ENCODE measurements around the gene SRCIN1. TPM values are rescaled to one million over a fixed set of nuclear protein-coding genes. Genes with fewer than 3 reads are reported as not detected.
"Not testable (repeated sequence)": the region's sequence is repeated elsewhere in the genome, so short reads cannot be mapped to it uniquely, and the experiment has no call there.

The SRCIN1 gene
- total RNA-seq (ENCODE audit: insufficient read depth, low replicate concordance) = 2.4 TPM

DNA sequence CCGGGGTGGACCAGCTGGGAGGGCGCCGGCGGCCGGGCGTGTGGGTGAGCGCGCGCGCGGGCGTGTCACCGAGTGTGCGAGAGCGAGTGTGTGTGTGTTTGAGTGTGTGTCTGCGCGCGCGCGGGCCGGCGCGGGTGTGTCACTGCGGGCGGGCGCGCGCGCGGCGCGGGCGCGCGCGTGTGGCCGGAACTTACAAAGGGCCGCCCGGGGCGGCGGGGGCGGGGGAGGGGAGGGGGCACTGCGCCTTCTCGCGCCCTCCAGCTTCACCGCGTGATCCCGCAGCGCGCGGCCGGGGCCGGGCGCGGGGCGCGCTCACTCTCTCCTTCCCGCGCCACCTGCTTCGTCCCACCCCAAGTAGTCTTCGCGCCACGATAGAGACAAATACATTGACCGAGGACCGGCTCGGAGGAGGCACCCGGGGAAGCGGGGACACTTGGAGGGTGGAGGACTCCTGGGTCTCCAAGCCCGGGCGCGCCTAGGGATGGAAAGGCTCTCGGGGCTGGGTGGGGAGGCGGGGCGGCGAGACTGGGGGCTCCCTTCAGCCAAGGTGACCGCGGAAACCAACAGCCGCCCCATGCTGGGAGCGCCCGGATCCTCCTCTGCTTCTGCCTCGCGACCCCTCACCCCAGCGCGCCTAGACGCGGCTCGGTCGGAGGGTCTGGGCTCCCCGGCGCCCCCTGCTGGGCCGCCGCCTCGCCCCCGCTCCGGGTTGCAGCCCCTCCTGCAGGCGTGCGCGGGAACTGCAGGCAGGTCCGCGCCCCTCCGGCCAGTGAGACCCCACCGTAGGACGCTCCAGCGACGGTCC is at the start of gene SRCIN1:
Gene SRCIN1, minus strand, starts transcription at position 112 of the 805 bp plus-strand sequence. CDS start 247 bp downstream, outside the sequence.
- no peak for DNase-seq (ENCODE audit: low spot score)

DNA sequence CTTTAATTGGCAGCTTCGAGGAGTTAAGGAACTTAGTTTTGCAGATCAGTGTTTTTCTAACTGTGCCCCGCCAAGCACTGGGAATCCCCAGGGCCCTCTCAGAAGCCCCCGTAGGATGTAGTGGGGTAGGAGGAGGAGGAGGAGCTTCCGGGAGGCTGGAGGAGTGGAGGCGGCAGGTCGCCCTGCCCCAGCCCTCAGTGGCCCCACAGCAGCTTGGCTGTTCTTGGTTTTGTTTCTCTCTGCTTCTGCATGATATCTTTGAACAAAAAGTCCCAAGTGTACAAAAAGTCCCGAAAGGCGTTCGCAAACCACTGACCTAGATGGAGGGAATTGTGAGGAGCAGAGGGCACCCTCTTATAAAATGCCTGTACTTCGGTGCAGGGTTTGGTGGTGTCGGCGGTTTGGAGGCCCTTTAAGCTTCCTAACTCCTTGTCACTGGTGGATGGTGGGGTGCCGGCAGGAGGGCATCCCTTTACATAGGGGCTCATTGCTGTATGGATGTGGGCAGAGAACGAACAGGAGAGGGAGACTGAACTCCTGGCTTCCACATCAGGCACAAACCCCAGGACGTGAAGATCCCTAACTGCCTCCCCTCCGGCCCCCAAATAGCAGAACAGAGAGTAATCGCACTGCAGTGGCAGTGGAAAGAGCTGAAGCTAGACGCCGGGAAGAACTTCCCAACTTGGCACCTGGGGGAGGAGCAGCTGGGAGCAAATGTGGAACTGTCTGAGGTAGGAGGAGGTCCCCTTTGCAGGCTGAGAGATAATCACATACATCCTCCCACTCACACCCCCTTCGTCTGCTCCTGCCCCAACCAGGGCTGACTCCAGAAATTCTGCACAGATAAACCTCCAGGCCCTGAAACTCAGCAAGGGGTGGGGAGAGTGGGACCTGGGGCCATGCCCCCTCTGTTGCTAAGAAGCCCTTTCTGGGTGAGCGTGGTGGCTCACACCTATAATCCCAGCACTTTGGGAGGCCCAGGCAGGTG is 49.0 kb upstream of the SRCIN1 start:
- DNase-seq (ENCODE audit: low spot score) = no peak

GRCh38 chr17:38653679-38654078 is 47.9 kb upstream of the SRCIN1 start:
- DNase-seq (ENCODE audit: low spot score) = no peak

GRCh38 chr17:38653230-38653629 is 47.5 kb upstream of the SRCIN1 start:
- no peak for DNase-seq (ENCODE audit: low spot score)

DNA sequence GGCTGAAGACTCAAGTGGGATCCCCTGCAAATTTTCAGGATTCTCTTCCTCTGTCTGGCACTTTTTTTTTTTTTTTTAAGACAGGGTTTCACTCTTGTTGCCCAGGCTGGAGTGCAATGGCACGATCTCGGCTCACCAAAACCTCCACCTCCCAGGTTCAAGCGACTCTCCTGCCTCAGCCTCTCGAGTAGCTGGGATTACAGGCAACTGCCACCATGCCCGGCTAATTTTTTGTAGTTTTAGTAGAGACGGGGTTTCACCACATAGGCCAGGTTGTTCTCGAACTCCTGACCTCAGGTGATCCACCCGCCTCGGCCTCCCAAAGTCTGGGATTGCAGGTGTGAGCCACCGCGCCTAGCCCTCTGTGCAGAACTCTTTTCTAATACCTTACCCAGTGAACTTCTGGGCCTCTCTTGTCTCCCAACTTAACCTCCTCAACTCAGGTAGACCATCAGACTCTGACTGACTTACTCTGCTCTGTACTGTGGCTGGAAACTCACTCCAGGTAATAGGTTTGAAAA is 45.0 kb upstream of the SRCIN1 start:
- DNase-seq (ENCODE audit: low spot score) = not testable (repeated sequence)

DNA sequence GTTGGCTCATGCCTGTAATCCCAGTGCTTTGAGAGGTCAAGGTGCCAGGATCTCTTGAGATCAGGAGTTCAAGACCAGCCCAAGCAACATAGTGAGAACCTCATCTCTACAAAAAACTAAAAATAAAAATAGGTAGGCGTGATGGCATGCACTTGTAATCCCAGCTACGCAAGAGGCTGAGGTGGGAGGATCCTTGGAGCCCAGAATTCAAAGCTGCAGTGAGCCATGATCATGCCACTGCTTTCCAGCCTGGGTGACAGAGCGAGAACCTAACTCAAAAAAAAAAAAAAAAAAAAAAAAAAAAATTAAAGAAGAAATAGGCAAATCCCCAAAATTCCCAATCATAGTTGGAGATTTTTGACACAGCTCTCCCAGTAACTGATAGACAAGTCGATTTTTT is 32.2 kb upstream of the SRCIN1 start:
- DNase-seq (ENCODE audit: low spot score) = no peak

- DNase-seq (ENCODE audit: low spot score) = no peak
Observed at GRCh38 chr17:38636054-38636453, 30.3 kb upstream of the SRCIN1 start.

DNA sequence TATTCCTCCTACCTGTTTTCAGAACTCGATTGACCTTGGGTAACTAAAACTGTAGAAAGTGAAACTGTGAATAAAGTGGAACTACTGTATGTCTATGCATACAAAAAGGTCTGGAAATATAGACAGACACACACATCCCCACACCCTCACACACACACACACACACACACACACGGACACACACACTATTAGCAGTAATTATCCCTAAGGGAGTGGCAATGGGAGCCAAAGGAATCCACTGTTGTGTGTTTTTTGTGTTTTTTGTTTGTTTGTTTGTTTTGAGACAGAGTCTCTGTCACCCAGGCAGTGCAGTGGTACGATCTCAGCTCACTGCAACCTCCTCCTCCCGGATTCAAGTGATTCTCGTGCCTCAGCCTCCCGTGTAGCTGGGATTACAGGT is 26.6 kb upstream of the SRCIN1 start:
- no peak for DNase-seq (ENCODE audit: low spot score)

- no peak for DNase-seq (ENCODE audit: low spot score)
Observed at GRCh38 chr17:38628441-38628840, 22.7 kb upstream of the SRCIN1 start.

DNA sequence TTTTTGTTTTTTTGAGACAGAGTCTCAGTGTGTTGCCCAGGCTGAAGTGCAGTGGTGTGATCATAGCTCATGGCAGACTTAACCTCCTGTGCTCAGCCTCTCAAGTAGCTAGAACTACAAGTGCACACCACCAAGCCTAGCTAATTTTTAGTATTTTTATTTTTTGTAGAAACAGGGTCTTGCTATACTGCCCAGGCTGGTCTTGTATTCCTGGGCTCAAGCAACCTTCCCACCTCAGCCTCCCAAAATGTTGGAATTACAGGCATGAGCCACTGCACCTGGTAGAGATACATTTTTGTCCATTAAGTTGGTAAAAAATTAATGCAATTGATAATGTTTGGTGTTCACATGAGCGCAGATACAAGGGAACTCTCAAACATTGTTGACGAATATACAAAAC is 22.2 kb upstream of the SRCIN1 start:
- no peak for DNase-seq (ENCODE audit: low spot score)

DNA sequence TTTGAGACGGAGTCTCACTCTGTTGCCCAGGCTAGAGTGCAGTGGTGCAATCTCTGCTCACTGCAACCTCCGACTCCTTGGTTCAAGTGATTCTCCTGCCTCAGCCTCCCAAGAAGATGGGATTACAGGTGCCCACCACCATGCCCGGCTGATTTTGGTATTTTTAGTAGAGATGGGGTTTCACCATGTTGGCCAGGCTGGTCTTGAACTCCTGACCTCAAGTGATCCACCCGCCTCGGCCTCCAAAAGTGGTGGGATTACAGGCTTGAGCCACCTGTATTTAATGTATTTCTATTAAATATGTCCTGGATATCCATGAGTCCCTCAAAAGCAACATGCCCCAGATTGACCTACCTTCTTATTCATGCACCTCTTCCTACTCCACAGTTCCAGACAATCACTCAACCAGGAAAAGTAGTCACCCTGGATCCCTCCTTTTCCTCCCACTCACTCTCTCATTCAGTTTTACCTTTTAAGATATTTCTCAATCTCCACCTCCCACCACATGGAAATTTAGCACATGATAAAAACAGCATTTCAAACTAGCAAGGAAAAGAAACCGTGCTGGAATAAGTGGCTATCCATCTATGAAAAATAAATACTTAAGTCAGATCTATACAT is 21.0 kb upstream of the SRCIN1 start:
- not testable (repeated sequence) for DNase-seq (ENCODE audit: low spot score)

DNA sequence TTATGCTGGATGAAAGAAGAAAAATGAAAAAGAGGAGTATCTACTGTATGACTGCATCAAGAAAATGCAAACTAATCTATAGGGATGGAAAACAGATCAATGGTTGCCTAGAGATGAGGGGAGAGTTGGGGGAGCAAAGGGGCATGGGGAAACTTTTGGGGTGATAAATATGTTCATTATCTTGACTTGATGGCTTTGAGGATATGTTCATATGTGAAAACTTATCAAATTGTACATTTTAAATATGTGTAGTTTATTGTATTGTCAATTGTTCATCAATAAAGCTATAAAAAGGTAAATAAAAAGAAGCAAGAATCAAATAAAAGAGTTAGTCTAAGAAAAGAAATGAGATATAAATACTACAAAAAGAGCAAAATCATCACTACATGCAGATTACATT is 19.7 kb upstream of the SRCIN1 start:
- DNase-seq (ENCODE audit: low spot score) = no peak

DNA sequence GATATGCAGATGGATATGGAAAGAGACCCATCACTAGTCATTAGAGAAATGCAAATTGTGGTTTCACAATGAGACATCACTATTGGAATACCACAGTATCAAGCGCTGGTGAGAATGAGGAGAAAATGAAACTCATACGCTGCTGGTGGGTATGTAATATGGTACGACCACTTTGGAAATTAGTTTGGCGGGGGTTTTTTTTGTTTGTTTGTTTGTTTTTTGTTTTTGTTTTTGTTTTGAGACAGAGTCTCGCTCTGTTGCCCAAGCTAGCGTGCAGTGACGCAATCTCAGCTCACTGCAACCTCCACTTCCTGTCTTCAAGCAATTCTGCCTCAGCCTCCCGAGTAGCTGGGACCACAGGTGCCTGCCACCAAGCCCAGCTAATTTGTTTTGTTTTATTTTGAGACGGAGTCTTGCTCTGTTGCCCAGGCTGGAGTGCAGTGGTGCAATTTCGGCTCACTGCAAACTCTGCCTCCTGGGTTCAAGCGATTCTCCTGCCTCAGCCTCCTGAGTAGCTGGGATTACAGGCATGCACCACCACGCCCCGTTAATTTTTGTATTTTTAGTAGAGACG is 19.1 kb upstream of the SRCIN1 start:
- not testable (repeated sequence) for DNase-seq (ENCODE audit: low spot score)

- DNase-seq (ENCODE audit: low spot score) = no peak
Observed at GRCh38 chr17:38621538-38621937, 15.8 kb upstream of the SRCIN1 start.

DNA sequence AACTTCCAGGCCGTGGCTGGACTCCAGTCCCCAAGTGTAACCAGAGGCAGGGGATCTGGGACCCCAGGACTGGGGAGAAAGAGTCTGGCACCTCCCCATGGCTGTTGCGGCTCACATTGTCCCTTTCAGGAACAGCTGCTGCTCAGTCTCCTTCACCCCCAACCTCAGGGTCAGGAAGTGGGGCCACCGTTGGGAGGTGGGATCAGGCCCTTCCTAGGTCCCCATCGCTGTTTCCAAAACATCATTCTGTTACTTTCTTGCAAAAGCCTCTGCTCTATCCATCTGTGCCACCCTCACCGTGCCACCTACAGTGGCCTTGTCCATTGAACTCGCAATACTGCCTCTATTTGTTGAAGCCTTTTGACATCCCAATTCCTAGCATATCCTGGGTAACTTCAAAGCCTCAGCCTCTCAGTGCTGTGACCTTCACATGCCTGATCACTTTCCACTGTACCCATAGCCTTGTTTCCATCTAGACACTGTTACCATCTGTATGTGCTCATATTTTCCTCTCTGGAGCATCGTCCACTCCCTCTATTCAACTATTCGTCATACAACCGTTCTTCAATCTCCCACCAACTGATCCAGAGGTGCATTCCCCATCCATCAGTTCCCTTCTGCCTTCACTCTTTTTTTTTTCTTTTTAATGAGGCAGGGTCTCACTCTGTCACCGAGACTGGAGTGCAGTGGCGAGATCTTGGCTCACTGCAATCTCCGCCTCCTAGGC is 15.0 kb upstream of the SRCIN1 start:
- DNase-seq (ENCODE audit: low spot score) = no peak

GRCh38 chr17:38619937-38620550 is 14.3 kb upstream of the SRCIN1 start:
- DNase-seq (ENCODE audit: low spot score) = no peak

DNA sequence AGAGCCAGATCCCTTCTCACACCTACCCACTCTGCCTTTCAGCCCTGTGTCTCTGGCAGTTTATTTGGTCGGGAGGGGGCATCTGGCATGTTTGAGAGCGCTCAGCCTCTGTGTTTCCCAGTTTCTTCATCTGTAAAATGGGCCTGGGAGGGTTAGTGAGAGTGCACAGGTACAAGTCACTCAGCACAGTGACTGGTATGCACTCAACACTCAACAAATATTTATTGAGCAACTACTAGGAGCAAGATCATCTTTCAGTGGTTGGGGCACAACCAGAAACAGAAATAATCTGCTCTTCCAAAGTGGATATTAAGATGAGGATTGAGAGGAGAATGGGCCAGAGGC is 13.7 kb upstream of the SRCIN1 start:
- no peak for DNase-seq (ENCODE audit: low spot score)

DNA sequence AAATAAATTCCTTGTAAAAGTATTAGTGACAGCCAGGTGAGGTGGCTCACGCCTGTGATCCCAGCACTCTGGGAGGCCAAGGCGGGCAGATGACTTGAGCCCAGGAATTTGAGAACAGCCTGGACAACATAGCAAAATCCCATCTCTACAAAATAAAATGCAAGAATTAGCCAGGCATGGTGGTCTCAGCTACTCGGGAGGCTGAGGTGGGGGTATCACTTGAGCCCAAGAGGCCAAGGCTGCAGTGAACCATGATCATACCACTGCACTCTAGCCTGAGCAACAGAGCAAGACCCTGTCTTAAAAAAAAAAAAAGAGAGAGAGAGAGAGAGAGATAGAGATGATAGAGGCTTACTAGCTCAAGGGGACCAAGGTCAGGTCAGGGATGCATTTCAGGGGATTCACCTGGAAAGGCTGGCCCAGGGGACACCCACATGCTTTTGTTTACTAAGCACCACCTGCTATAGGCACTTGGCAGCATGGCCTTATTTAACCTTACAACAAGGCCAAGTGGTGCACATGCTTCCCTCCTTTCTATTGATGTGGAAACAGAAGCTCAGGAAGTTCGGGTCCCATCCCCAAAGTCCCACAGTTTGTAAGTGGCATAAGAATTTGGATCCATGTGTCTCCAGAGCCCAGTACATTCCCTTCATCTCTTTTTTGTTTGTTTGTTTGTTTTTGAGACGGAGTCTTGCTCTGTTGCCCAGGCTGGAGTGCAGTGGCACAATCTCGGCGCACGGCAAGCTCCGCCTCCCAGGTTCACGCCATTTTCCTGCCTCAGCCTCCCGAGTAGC is 12.4 kb upstream of the SRCIN1 start:
- no peak for DNase-seq (ENCODE audit: low spot score)

DNA sequence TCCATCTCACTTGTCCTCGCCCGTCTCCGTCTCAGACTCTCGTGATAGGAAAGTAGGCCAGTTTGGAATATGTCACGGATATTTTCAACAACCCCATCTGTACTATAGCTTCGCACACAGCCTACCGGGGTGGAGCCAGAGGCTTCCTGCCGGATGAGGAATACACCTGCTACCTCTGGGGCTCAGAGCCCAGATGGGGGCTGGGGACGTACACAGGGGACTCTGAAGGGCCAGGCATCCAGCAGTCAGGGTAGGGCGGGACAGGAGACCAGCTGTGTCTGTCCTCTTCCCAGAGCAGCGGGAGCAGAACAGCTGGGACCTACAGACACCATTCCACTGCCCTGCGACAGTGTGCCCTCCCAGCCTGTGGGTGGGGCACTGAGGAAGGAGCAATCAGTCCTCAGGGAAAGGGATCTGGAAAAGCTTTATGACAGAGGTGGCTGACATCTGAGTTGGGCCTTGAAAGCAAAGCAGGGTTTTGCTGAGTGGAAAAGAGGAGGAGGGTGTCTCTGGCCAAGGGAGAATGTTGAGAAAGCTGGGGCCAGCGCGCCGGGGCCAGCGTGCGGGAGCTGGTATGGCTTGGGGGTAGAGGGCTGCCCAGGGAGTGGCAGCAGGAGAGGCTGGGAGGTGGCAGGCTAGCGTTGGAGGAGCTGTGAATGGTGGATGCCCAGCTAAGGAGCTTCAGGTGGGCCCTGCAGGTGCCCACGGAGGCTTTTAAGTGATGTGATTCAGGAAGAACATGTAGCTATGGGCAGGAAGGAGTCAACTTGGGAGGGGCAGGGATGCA is 11.5 kb upstream of the SRCIN1 start:
- DNase-seq (ENCODE audit: low spot score) = no peak
